Middle frontal gyrus (tissue), 1 donor: ENCODE results near the gene GOLGA6L26.
"Not testable (repeated sequence)": the region's sequence is repeated elsewhere in the genome, so short reads cannot be mapped to it uniquely, and the experiment has no call there.

ENCODE experiments used
- DNase-seq: peaks from one replicate; pipeline ENCODE4 v3.0.0-alpha.2; 2015; ENCODE audit warnings: low spot score; ENCODE audit errors: extremely low spot score

GOLGA6L26 gene, protein sequence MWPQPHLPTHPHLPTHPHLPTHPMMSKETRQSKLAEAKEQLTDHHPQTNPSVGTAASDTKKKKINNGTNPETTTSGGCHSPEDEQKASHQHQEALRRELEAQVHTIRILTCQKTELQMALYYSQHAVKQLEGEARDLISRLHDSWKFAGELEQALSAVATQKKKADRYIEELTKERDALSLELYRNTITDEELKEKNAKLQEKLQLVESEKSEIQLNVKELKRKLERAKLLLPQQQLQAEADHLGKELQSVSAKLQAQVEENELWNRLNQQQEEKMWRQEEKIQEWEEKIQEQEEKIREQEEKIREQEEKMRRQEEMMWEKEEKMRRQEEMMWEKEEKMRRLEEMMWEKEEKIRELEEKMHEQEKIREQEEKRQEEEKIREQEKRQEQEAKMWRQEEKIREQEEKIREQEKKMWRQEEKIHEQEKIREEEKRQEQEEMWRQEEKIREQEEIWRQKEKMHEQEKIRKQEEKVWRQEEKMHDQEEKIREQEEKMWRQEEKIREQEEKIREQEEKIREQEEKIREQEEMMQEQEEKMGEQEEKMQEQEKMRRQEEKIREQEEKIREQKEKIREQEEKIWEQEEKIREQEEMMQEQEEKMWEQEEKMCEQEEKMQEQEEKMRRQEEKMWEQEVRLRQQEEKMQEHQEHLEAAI

DNA sequence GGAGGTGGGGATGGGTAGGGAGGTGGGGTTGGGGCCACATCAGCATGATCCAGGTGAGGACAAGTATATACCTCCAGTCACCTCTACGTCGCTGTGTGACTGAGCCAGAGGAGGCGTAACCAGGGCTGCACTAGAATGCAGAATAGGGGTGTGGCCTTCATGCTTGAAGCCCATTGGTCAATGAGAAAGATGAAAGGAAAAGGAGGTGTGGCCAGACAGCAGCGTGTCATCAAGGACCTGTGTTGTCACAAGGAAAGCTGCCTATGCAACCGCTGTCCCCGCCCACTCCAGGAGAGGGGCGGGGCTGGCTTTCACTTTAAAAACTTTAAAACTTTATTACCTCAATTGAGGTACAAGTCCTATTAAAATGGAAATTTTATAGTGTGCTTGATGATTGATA lies at the start of gene GOLGA6L26:
Gene GOLGA6L26 (minus strand): TSS at position 101 of the 400 bp plus-strand sequence. CDS start 61 bp downstream, at position 40.
- DNase-seq, result not testable (repeated sequence)

DNA sequence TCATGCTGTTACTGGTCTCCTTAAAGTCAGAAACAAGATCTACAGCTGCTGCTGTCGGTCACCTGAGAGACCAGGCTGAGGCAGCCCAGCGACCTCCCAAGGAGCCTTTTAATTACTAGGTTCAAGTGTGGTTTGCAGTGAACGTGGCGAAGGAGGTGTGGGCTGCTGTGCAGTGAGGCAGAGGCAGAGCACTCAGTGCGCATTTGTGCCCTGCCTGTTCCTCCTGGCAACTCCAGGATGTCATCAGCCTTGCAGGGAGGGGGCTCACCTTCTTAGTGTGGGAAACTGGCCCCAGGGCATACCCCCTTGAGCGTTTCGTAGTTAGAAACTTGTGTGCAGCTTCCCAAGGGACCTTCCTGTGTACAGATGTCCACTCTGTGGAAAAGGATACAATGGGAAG lies 47.2 kb upstream of the GOLGA6L26 start:
- not testable (repeated sequence) for DNase-seq

DNA sequence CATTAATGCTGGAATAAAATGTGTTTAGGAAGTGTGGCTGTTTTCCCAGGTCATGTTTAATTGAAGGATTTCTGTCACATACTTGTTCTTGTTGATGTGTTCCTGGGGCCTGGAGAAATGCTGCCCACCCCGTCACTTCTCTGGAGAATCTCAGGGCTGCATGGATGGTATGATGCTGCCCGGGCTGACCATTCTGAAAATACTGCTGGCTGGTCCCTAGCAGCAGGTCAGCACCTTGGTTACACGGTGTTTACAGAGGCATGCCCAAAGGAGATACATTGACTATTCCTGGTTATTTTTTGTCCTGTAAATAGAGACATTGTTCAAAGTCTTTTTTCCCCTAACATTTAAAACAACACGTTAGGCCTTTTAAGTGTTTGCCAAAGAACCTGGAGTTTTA lies 46.7 kb upstream of the GOLGA6L26 start:
- not testable (repeated sequence) for DNase-seq

DNA sequence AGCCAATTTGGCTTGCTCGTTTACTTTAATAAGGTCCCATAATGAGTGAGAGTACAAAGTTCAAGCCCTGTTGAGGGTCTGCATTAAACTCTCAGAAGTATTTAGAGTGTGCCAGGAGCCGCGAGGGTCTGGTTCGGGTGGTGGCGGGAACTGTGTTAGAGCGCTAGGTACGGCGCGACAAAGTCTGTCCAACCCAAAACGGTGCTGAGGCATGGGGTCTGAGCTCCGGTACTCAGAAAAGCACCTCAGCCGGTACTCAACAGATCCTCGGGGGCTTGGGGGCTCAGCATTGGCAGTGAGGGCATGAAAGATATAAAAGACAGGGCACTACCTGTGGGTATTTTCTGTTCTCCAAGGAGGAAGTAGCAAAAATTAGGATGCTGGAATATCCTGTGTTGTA lies 45.0 kb upstream of the GOLGA6L26 start:
- DNase-seq, result not testable (repeated sequence)

DNA sequence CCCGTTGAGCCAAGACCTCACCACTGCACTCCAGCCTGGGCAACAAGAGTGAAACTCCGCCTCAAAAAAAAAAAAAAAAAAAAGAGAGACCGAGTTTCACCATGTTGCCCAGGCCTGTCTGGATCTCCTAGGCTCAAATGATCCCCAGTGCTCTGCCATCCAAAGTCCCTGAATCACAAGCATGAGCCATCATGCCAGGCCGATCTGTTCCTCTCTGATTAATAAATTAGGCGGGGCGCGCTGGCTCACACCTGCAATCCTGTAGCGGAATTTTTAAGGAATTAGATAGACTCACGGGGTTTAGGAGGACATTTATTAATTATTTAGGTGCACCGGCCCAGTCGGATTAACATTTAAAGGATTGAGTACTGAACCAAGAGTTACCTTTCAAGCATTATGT lies 40.2 kb upstream of the GOLGA6L26 start:
- not testable (repeated sequence) for DNase-seq

DNA sequence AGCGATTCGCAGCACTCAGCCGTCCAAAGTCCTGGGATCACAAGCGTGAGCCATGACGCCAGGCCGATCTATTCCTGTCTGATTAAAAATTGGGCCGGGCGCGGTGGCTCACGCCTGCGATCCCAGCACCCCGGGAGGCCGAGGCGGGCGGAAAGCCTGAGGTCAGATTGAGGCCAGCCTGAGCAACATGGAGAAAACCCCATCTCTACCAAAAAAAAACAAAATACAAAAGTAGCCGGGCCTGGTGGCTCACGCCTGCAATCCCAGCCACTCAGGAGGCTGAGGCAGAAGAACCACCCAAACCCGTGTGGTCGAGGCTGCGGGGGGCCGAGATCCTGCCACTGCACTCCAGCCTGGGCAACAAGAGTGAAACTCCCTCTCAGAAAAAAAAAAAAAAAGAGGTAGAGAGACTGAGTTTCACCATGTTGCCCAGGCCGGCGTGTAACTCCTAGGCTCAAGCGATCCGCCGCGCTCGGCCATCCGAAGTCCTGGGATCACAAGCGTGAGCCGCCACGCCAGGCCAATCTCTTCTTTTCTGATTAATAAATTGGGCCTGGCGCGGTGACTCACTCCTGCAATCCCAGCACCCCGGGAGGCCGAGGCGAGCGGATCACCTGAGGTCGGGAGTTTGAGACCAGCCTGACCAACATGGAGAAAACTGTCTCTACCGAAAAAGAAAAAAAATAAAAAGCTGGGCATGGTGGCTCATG lies 39.0 kb upstream of the GOLGA6L26 start:
- DNase-seq, result not testable (repeated sequence)

DNA sequence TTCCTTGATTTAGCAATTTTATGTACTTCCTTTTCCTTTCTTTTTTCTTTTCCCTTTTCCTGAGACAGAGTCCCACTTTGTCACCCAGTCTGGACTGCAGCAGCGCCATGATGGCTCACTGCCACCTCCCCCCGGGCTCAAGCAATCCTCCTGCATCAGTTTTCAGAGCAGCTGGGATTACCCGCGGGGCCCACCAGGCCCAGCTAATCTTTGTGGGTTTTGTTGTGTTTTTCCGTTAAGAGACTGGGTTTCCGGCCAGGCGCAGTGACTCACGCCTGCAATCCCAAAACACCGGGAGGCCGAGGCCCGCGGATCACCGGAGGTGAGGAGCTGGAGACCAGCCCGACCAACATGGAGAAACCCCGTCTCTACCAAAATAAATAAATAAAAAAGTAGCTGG lies 38.3 kb upstream of the GOLGA6L26 start:
- DNase-seq, result no peak

DNA sequence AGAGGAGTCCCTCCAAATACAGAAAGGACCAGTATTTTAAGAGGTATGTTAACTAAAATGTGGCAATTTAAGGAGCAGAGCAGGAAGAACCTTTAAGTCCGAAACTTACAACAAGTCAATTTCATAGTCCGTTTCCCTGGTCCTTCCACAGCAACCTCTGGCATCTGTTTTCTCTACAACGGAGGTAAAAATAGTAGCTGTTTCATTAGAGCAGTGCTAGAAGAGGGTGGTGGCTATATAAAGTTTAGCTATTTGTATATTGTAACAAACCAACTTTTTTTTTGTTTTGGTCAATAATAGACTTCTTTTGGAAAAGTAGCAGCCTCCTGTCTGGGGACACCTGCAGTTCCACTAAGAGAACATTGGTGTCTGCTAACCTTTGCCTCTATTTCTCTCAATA lies 37.9 kb upstream of the GOLGA6L26 start:
- DNase-seq, result not testable (repeated sequence)

DNA sequence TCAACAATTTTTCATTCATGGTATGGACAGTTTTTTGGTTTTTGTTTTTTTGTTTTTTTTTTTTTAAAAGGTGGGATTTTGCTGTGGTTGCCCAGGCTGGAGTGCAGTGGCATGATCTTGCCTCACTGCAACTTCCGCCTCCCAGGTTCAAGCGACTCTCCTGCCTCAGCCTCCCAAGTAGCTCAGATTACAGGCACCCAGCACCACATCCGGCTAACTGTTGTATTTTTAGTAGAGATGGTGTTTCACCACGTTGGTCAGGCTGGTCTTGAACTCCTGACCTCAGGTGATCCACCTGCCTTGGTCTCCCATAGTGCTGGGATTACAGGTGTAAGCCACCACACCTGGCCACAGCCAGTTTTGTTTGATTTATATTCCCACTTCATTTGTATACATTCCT lies 37.1 kb upstream of the GOLGA6L26 start:
- not testable (repeated sequence) for DNase-seq

DNA sequence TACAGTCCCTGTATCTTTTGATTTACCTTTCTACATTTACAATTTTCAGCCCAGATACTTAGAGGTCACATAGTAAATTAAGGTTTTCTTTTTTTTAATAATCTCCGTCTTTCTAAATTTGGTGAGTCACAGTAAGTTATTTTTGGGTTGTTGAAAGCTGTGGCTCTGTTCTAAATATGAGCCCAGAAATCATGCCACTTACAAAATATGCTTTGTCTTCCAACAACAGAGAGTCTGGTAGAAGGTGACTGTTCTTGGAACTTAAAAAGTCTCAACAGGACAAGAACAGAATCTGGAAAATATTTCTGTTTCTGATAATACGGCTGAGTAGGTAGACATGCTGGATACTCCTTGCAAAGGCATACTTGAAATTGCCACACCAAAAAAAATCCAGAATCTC lies 36.6 kb upstream of the GOLGA6L26 start:
- DNase-seq, result no peak

DNA sequence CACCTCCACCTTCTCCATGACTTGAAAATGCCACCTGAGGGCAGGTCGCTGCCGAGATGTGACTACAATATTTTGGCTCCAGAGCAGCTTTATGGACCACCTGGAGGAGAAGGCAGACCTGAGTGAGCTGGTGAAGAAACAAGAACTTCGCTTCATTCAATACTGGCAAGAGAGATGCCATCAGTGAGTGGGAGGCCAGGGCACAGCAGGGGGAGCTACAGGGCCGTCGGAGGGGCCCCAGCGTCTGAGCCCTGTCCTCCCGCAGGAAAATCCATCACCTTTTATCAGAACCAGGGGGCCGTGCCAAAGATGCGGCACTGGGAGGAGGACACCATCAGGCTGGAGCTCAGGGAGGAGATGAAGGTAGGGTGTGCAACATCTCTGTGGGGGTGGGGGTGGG lies 30.3 kb upstream of the GOLGA6L26 start:
- DNase-seq, result not testable (repeated sequence)

DNA sequence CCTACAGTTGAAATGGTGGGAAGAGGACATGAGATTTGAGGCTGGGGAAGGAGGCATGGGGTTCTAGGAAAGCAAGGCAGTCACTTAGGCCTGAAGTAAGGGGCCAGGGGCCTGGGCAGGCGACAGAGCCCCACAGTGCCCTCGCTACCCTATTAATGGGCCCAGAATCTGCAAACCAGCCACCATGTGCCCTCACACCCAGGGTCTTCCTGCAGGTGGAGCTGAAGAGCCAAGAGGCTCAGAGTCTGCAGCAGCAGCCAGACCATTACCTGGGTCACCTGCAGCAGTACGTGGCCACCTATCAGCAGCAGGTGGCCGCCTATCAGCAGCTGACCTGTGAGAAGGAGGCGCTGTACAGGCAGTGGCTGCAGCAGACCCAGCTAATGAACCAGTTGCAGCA lies 28.6 kb upstream of the GOLGA6L26 start:
- DNase-seq, result not testable (repeated sequence)

DNA sequence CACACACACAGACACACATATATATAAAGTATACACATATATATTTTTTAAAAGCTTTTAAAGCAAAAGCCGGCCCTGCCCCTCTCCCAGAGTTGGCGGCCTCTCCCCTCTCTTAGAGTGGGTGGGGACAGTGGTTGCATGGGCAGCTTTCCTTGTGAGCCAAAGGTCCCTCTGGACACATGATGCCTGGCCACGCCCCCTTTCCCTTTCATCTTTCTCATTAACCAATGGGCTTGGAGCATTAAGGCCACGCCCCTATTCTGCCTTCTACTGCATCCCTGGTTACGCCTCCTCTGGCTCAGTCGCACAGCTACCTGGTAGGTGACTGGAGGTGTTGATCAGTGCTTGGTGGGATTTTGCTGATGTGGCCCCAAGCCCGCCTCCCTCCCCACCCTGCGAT lies 20.5 kb upstream of the GOLGA6L26 start, which contains the start of gene GOLGA8S:
Gene GOLGA8S (plus strand): TSS at position 301 of the 400 bp plus-strand sequence. CDS start 62 bp downstream, at position 363.
- DNase-seq, result not testable (repeated sequence)

DNA sequence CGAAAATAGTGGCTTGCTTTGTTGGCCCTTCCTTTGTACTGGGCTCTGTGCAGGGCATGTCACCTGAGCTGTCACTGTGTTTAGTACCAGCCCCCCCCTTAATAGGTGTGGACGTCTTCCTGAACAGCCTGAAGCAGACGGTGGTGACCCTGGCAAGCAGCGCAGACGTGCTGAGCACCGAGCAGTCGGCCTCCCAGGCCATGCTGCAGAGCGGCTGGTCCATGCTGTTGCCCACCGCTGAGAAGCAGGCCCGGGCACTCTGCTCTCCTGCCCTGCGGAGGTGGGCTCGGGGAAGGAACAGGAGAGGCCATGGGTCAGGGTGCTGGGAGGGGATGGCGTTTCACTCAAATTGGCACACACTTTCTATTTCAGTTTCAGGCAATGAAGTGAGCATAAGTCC lies 22.8 kb downstream of the GOLGA6L26 start:
- not testable (repeated sequence) for DNase-seq

DNA sequence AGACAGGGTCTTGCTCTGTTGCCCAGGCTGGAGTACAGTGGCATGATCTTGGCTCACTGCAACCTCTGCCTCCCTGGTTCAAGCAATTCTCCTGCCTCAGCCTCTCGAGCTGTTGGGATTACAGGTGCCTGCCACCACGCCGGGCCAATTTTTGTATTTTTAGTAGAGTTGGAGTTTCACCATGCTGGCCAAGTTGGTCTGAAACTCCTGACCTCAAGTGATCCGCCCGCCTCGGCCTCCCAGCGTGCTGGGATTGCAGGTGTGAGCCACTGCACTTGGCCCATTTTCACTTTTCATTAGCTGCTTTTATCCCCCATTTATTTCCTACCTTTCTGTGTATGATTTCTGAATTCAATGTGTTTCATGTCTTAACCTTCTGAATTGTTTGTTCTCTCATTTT lies 28.1 kb downstream of the GOLGA6L26 start:
- DNase-seq, result not testable (repeated sequence)

DNA sequence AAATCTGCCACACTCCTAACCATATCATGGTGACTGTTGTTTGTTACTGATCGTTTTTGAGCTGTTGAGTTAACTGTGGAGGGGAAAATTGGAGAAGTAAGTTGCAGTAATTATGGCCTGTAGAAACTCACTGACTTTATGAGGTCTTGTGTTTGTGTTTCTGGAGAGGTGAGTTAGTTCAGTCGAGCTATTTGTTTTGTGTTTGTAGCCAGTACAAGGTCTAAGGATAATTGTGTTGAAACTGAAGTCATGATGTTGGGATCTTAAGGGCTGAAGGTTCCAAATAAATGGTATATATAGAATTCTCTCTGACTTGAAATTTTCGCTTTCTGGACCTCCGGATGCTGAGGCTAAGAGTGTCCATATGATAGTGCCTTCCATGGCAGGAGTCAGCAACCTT lies 29.2 kb downstream of the GOLGA6L26 start:
- DNase-seq, result not testable (repeated sequence)

DNA sequence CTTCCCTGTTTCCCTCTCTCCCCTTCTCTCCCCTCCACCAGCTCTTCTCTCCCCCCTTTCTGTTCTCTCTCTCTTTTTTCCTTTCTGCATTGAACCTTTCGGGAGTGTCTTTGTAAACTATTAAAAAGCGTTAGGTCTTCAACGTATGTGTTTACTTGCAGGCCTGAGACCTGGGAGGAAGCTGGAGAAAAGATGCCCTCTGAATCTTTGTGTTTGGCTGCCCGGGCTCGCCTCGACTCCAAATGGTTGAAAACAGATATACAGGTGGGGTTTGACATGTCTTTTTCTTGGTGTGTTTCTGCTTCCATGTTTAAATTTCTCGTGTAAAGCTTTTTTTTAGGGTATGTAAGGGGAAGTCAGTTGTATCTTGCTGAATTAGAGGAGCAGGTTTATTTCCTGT lies 29.7 kb downstream of the GOLGA6L26 start:
- DNase-seq, result not testable (repeated sequence)

DNA sequence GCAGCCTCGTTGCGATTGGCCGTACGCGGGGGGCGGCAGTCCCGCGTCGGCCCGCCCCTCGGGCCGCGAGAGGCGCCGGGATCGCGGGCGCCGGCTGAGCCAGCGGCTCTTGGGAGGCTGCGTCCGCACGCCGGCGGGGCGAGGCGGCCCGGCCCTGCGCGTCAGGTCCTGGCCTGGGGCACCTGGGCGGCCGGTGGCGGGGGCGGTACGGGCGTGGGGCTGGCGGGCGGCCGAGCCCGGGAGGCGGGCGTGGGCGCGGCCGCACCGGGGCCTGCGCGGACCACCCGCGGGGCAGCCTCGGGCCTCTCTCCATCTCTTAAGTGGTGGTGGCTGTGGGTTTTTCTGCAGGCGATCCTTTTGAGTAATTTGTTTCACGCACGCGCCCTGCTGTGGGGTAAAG lies 30.3 kb downstream of the GOLGA6L26 start:
- not testable (repeated sequence) for DNase-seq

DNA sequence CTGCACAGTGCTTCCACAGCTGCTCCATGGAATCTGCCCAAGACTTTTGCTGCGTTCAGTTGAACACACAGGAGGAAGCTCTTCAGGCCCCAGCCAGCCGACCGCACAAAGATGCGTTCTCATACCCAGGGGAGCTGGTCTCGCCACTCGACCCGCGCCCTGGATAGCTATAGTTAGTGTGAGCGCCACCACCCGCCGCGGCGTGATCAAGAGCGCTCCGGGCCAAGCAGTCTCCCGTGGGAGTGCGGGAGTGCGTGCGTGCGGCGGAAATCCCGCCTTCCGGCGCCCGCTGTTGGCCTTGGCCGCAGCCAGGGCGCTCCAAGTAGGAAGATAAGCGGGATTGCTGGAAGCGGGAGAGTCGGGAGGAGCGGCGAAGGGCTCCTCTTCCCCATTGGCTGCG lies 30.8 kb downstream of the GOLGA6L26 start:
- not testable (repeated sequence) for DNase-seq
